ENCODE measurements around the gene GGCT. TPM values are rescaled to one million over a fixed set of nuclear protein-coding genes. Genes with fewer than 3 reads are reported as not detected.

Gene GGCT
- total RNA-seq, 1 donor from 2014 or later = 77.5 TPM

DNA sequence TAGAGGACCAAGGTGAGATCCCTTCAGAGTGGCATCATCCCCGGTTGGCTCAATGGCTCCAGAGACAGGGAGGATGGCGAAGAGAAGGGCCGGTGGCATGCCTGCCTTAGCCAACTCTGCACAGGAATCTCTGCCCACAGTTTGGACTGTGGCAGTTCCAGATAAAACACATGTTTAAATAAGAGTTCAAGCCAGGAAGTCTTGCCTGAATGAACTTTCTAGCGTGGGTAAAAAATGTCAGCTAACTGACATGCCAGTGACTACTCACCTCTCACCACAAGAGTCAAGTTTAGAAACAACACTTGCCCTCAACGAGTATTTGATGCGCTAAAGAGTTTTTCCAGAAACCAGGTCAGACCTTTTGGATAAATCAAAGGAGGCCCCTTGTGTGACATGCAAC, 29.0 kb downstream of the GGCT start:
- H3K4me1 Mint-ChIP-seq = peaks cover 32% of the 10 kb centered on the region
- no peaks in the 10 kb centered on the region for H3K36me3 Mint-ChIP-seq (ENCODE audit: low read depth)
- H3K27ac Mint-ChIP-seq (ENCODE audit: unreplicated experiment) = no peak overlapping the region
- TF ChIP-seq, protein P1, sequence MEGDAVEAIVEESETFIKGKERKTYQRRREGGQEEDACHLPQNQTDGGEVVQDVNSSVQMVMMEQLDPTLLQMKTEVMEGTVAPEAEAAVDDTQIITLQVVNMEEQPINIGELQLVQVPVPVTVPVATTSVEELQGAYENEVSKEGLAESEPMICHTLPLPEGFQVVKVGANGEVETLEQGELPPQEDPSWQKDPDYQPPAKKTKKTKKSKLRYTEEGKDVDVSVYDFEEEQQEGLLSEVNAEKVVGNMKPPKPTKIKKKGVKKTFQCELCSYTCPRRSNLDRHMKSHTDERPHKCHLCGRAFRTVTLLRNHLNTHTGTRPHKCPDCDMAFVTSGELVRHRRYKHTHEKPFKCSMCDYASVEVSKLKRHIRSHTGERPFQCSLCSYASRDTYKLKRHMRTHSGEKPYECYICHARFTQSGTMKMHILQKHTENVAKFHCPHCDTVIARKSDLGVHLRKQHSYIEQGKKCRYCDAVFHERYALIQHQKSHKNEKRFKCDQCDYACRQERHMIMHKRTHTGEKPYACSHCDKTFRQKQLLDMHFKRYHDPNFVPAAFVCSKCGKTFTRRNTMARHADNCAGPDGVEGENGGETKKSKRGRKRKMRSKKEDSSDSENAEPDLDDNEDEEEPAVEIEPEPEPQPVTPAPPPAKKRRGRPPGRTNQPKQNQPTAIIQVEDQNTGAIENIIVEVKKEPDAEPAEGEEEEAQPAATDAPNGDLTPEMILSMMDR (conservative IDR thresholded peaks at IDR 0.05) = no peak
- H3K4me3 Mint-ChIP-seq = no peak overlapping the region
- DNase-seq (ENCODE audit: low read depth, low spot score) = no peak
- no peaks in the 10 kb centered on the region for H3K9me3 Mint-ChIP-seq
- H3K27me3 Mint-ChIP-seq (ENCODE audit: low read depth) = peaks cover 4% of the 10 kb centered on the region

DNA sequence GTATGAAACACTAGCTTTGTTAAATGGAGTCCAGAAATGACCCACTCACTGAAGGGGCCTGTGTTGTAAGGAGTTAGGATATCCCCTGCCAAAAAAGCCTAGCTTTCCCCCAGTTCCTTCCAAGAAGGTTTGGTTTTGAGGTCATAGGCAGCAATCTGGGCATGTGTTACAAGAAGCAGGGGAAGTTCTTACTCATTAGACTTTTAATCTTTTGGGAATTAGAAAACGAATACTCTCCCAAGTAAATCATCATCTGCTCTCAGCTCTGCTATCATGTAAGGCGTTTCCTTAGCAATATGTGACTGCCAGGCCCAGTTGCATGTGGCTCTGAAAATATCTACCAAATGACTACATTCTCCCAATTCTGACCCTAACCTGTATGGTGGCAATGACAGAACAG, 29.7 kb downstream of the GGCT start:
- Mint-ChIP-seq H3K9me3 (no peaks in the 10 kb centered on the region), H3K27me3 (ENCODE audit: low read depth) (peaks cover 4% of the 10 kb centered on the region), H3K36me3 (ENCODE audit: low read depth) (no peaks in the 10 kb centered on the region), H3K4me1 (peaks cover 39% of the 10 kb centered on the region), H3K4me3 (no peak overlapping the region), H3K27ac (ENCODE audit: unreplicated experiment) (no peak overlapping the region)
- DNase-seq (ENCODE audit: low read depth, low spot score) = no peak
- TF ChIP-seq, protein P1 (conservative IDR thresholded peaks at IDR 0.05) = no peak

GRCh38 chr7:30474485-30474884, 30.1 kb downstream of the GGCT start:
- no peak overlapping the region for H3K27ac Mint-ChIP-seq (ENCODE audit: unreplicated experiment)
- no peak overlapping the region for H3K4me3 Mint-ChIP-seq
- TF ChIP-seq, protein P1 (conservative IDR thresholded peaks at IDR 0.05) = no peak
- H3K27me3 Mint-ChIP-seq (ENCODE audit: low read depth) = peaks cover under 1% of the 10 kb centered on the region
- H3K4me1 Mint-ChIP-seq = peaks cover 43% of the 10 kb centered on the region
- no peak for DNase-seq (ENCODE audit: low read depth, low spot score)
- H3K36me3 Mint-ChIP-seq (ENCODE audit: low read depth) = no peaks in the 10 kb centered on the region
- no peaks in the 10 kb centered on the region for H3K9me3 Mint-ChIP-seq

DNA sequence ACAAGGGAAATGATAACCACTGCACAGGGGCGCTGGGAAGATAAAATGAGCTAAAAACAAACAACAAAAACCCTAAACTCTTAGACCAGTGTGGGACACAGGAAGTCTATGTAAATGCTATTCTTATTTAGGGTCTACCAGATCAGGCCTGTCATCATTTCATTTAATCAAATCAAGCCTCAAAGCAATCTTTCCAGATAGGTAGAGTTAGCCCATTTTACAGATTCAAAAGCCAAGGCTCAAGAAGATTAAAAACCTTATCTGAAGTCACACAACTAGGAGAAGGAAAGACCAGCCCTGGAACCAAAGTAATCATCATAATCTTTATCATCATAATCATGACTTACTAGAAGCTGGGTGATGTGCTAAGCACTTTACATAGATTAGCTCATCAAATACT, 30.7 kb downstream of the GGCT start:
- Mint-ChIP-seq H3K9me3 (no peaks in the 10 kb centered on the region), H3K4me3 (no peak overlapping the region), H3K4me1 (peaks cover 49% of the 10 kb centered on the region), H3K27ac (ENCODE audit: unreplicated experiment) (no peak overlapping the region), H3K36me3 (ENCODE audit: low read depth) (no peaks in the 10 kb centered on the region), H3K27me3 (ENCODE audit: low read depth) (no peaks in the 10 kb centered on the region)
- TF ChIP-seq, protein P1 (conservative IDR thresholded peaks at IDR 0.05) = no peak
- no peak for DNase-seq (ENCODE audit: low read depth, low spot score)

DNA sequence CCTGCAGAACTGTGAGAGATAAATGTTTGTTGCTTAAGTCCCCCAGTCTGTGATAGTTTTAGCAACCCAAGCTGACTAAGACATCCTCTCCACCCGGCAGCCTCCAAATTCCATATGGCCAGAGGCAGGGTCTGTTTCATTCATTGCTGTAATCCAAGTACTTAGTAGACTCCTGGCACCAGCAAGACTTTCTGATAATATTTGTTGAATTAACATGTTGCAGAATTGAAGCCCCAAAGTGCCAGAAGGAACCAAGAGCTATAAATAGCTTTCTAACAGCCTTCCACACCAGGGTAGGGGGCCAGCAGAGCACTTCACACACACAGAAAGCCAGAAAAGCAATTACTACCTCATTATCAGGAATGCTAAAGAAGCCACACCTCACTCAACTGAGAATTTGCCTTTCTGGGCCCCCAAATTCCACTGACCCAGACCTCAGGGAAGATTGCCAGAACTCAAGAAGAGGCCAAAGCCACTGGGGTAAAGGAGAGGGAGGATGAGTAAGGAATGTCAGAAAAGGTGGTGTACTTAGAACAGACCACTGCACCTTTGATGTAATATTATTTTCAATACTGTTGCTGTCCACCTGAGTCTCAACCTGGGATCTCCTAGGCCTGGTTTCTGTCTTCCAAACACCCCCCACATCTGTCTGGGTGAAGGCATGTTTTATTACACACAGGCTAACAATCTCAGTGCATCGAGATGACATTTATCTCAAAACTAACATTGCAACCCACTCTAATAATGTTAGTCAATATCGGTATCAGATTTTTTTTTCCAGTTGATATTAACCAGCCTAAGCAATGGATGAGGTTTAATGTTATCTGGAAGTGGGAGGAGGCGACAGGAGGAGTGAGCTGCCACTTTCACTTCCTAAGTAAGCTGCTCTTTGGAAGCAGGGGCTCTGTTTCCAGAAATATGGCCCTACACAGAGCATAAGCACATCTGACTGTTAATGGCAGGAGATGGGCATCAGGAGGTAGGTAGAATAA, 31.5 kb downstream of the GGCT start:
- TF ChIP-seq, protein P1 (conservative IDR thresholded peaks at IDR 0.05) = no peak
- no peaks in the 10 kb centered on the region for H3K9me3 Mint-ChIP-seq
- no peak overlapping the region for H3K27ac Mint-ChIP-seq (ENCODE audit: unreplicated experiment)
- H3K27me3 Mint-ChIP-seq (ENCODE audit: low read depth) = no peaks in the 10 kb centered on the region
- H3K4me1 Mint-ChIP-seq = peaks cover 48% of the 10 kb centered on the region
- no peaks in the 10 kb centered on the region for H3K36me3 Mint-ChIP-seq (ENCODE audit: low read depth)
- H3K4me3 Mint-ChIP-seq = no peak overlapping the region
- no peak for DNase-seq (ENCODE audit: low read depth, low spot score)

All from neural crest cell (in vitro differentiated cells).